K562 (cell line): ENCODE data around the gene CHERP. TPM values are rescaled to one million over a fixed set of nuclear protein-coding genes. Genes with fewer than 3 reads are reported as not detected.

Source experiments
- ATAC-seq: fragments of 200-7000 bp; cut with Tn5 transposase; 3 replicates; pipeline ENCODE4 v1.9.1; 2020; ENCODE audit warnings: moderate library complexity
- BruUV-seq: library from RNA; stranded (reverse); fragments of 400-500 nt; replicated peaks from 2 replicates; lab custom pipeline; 2021; lab: Mats Ljungman, UMichigan
- CTCF ChIA-PET: fragments of 300-600 bp; formaldehyde crosslinking; extraction: SDS; loops from one replicate; lab custom pipeline; 2021; ENCODE audit warnings: low intra/inter-chr PET ratio; lab: Yijun Ruan, JAX
- POLR2A ChIA-PET: fragments of 300-600, 350-650 bp; sonication (Branson Sonifier 250); formaldehyde crosslinking; extraction: SDS; loops from one replicate; lab custom pipeline; 2021; ENCODE audit warnings: antibody characterized with exemption, inconsistent platforms; lab: Yijun Ruan, JAX
- DNase-seq, 4 experiments: peaks; one replicate each; pipeline versions ENCODE4 v3.0.0 to v3.0.0-alpha.2; 2011 to 2018; ENCODE audit warnings: low spot score in 3 of 4, mixed read lengths in 3 of 4; ENCODE audit errors: extremely low read depth in 1 of 4
- FAIRE-seq: peaks from 2 replicates; lab custom pipeline; 2011; peaks lifted over from hg19 to GRCh38; lab: Jason Lieb, UNC
- H2AFZ ChIP-seq: 2 replicates; pipeline ENCODE4 v1.6.0; 2011; ENCODE audit warnings: low read depth, low read length, control low read depth, inconsistent platforms
- H3K27ac ChIP-seq: fragments of 200-600 bp; 3 replicates; pipeline ENCODE4 v1.8.0; 2011; ENCODE audit warnings: low read depth, mild to moderate bottlenecking, control low read depth, inconsistent platforms, low read length, moderate library complexity, mixed read lengths; ENCODE audit errors: extremely low read depth
- H3K27me3 ChIP-seq, 2 experiments: fragments of 300-600 bp in 1 of 2; 2 replicates in 1 of 2; 3 replicates in 1 of 2; pipeline versions ENCODE4 v1.6.0 to v1.8.0; 2011; ENCODE audit warnings: inconsistent platforms in 2 of 2, low read length in 2 of 2, mild to moderate bottlenecking in 1 of 2, mixed read lengths in 1 of 2, moderate library complexity in 1 of 2; ENCODE audit not compliant: control insufficient read depth in 2 of 2, insufficient read depth in 2 of 2
- H3K36me3 ChIP-seq: fragments of 300-600 bp; 3 replicates; pipeline ENCODE4 v1.8.0; 2011; ENCODE audit warnings: mild to moderate bottlenecking, low read length, inconsistent platforms; ENCODE audit not compliant: control insufficient read depth, insufficient read depth
- H3K4me1 ChIP-seq, 2 experiments: fragments of 200-600 bp in 1 of 2; replicated peaks in 1 of 2; 2 replicates in 1 of 2; 3 replicates in 1 of 2; pipeline versions ENCODE4 v1.5.1 to v1.8.0; 2011; ENCODE audit warnings: inconsistent platforms in 2 of 2, low read length in 2 of 2, mild to moderate bottlenecking in 1 of 2, mixed read lengths in 1 of 2, moderate library complexity in 1 of 2; ENCODE audit not compliant: control insufficient read depth in 2 of 2, insufficient read depth in 2 of 2
- H3K4me2 ChIP-seq: 2 replicates; pipeline ENCODE4 v1.6.1; 2011; ENCODE audit warnings: low read length, control low read depth, inconsistent platforms, mixed read lengths; ENCODE audit not compliant: insufficient read depth
- H3K4me3 ChIP-seq: fragments of 200-600 bp; sonication (generic), shearing (Covaris generic); 2 replicates; pipeline ENCODE4 v1.5.1; 2016; ENCODE audit warnings: control low read depth, inconsistent platforms
- H3K79me2 ChIP-seq: fragments of 200-600 bp; 3 replicates; pipeline ENCODE4 v1.8.0; 2011; ENCODE audit warnings: low read length, inconsistent platforms; ENCODE audit not compliant: control insufficient read depth, insufficient read depth
- H3K9ac ChIP-seq, 2 experiments: 2 replicates each; pipeline versions ENCODE4 v1.6.0 to v1.6.1; 2011; ENCODE audit warnings: low read depth in 2 of 2, low read length in 2 of 2, control low read depth in 1 of 2, inconsistent platforms in 1 of 2, mild to moderate bottlenecking in 1 of 2, mixed read lengths in 1 of 2; ENCODE audit not compliant: insufficient read depth in 1 of 2
- H3K9me1 ChIP-seq: one replicate; pipeline ENCODE4 v1.6.0; 2011; ENCODE audit warnings: inconsistent platforms, mild to moderate bottlenecking, low read length, moderate library complexity; ENCODE audit not compliant: control insufficient read depth, insufficient read depth
- H3K9me3 ChIP-seq: replicated peaks from 2 replicates; pipeline ENCODE4 v1.5.1; 2011; ENCODE audit warnings: low read depth, low read length, inconsistent platforms; ENCODE audit not compliant: control insufficient read depth, insufficient read depth
- H4K20me1 ChIP-seq: replicated peaks from 2 replicates; pipeline ENCODE4 v1.6.1; 2011; ENCODE audit warnings: low read length, inconsistent platforms, mixed read lengths; ENCODE audit not compliant: control insufficient read depth, insufficient read depth
- ARID4B ChIP-seq: sonication (generic); formaldehyde crosslinking; IDR thresholded peaks from 2 replicates; pipeline ENCODE4 v1.8.0; 2022; ENCODE audit warnings: mild to moderate bottlenecking, missing genetic modification reagents
- ATF2 ChIP-seq: sonication (generic); formaldehyde crosslinking; IDR thresholded peaks from 2 replicates; pipeline ENCODE4 v1.8.1; 2022; ENCODE audit warnings: missing genetic modification reagents
- BCOR ChIP-seq: fragments of 450-650 bp; IDR thresholded peaks from 2 replicates; pipeline ENCODE4 v1.6.1; 2016
- BRD9 ChIP-seq: fragments of 450-650 bp; IDR thresholded peaks from 2 replicates; pipeline ENCODE4 v1.6.1; 2018; ENCODE audit warnings: low read depth; ENCODE audit not compliant: partially characterized antibody
- CCNT2 ChIP-seq: IDR thresholded peaks from 2 replicates; pipeline ENCODE4 v1.6.1; 2011; ENCODE audit warnings: borderline replicate concordance, low read depth, mild to moderate bottlenecking, moderate library complexity, mixed read lengths, low read length; ENCODE audit not compliant: insufficient read length; ENCODE audit errors: extremely low read depth
- ELF1 ChIP-seq: fragments of 200-800 bp; sonication (Bioruptor generic); IDR thresholded peaks from 2 replicates; pipeline ENCODE4 v1.6.1; 2016; ENCODE audit warnings: missing genetic modification characterization, missing compliant biosample characterization
- ELF2 ChIP-seq: fragments of 250-450 bp; sonication (Bioruptor Pico); IDR thresholded peaks from 2 replicates; pipeline ENCODE4 v1.5.0; 2021; ENCODE audit warnings: mild to moderate bottlenecking
- FOS ChIP-seq: IDR thresholded peaks from 3 replicates; pipeline ENCODE4 v1.6.1; 2011; ENCODE audit not compliant: insufficient read length; ENCODE audit errors: extremely low read depth
- ILK ChIP-seq: fragments of 450-650 bp; IDR thresholded peaks from 2 replicates; pipeline ENCODE4 v1.6.1; 2016; ENCODE audit warnings: missing genetic modification characterization, low read depth, mild to moderate bottlenecking, missing compliant biosample characterization, moderate library complexity, borderline replicate concordance
- JUND ChIP-seq, 2 experiments: IDR thresholded peaks; 2 replicates in 1 of 2; 3 replicates in 1 of 2; pipeline ENCODE4 v1.6.1; 2011; ENCODE audit warnings: borderline replicate concordance in 2 of 2, low read depth in 2 of 2, low read length in 2 of 2, improper control_type of control experiment in 1 of 2, missing biosample characterization in 1 of 2, missing genetic modification characterization in 1 of 2, missing genetic modification reagents in 1 of 2
- NFATC3 ChIP-seq: fragments of 450-650 bp; IDR thresholded peaks from 2 replicates; pipeline ENCODE4 v1.6.1; 2017; ENCODE audit warnings: mild to moderate bottlenecking
- NFE2 ChIP-seq: IDR thresholded peaks from 2 replicates; pipeline ENCODE4 v1.6.1; 2014; ENCODE audit warnings: antibody characterized with exemption, low read depth
- YY1 ChIP-seq, 3 experiments: IDR thresholded peaks; 2 replicates each; pipeline ENCODE4 v1.6.1; 2011; ENCODE audit warnings: low read length in 2 of 3, mild to moderate bottlenecking in 2 of 3, moderate library complexity in 2 of 3, borderline replicate concordance in 1 of 3, control low read depth in 1 of 3, low read depth in 1 of 3; ENCODE audit not compliant: insufficient read depth in 3 of 3, insufficient replicate concordance in 2 of 3, control insufficient read depth in 1 of 3, insufficient read length in 1 of 3; ENCODE audit errors: extremely low read depth in 1 of 3
- WGBS: fragments of 100-300 bp; shearing (Covaris generic); methylation state at CpG from one replicate; pipeline ENCODE4 v1.1.6; 2016; ENCODE audit warnings: low coverage, mixed read lengths; ENCODE audit not compliant: insufficient coverage; ENCODE audit errors: missing lambda C conversion rate; 5-methylcytosine and 5-hydroxymethylcytosine counted together
- in situ Hi-C: fragments of 300-500 bp; cut with MboI; formaldehyde crosslinking; loops from 4 replicates; pipeline ENCODE4 v1.15.0; 2018; ENCODE audit warnings: inconsistent platforms, mixed read lengths
- intact Hi-C: fragments of 100-400 bp; cut with micrococcal nuclease; formaldehyde crosslinking; loops from 2 replicates; pipeline ENCODE4 v1.14.2; 2022
- polyA plus RNA-seq, 8 experiments: library from polyadenylated mRNA; depleted of rRNA in 4 of 8; stranded (reverse) in 5 of 8; unstranded in 3 of 8; fragments of >200 nt; fragmentation: Nextera tagmentation in 2 of 8; fragmentation: Illumina TruSeq in 1 of 8; extraction: Ambion mirVana in 2 of 8; extraction: Trizol in 1 of 8; gene quantifications; 2 replicates each; pipeline versions ENCODE4 v1.2.1 to v1.2.3, GENCODE V29; 2011 to 2014; ENCODE audit warnings: inconsistent platforms in 1 of 8, missing spikeins in 1 of 8
- total RNA-seq, 7 experiments: library from RNA; depleted of rRNA in 6 of 7; stranded (reverse); fragments of >200 nt in 6 of 7; fragmentation: Illumina TruSeq in 2 of 7; extraction: Trizol in 2 of 7; gene quantifications; 2 replicates each; pipeline versions ENCODE4 v1.2.1 to v1.2.3, GENCODE V29; 2011 to 2021; ENCODE audit warnings: low replicate concordance in 1 of 7

Gene CHERP
- total and polyA plus RNA-seq, 9 of the 15 experiments (the other 6 are each of a cell fraction or from before 2014, with no cell fraction given) = 0.60 to 85.1 (median 7.8) TPM

GRCh38 chr19:16572332-16573211, 30.3 kb upstream of the CHERP start, which contains the start of gene SLC35E1:
Gene SLC35E1, minus strand, starts transcription at chr19:16572415. Its CDS starts 51 bp downstream, at chr19:16572364.
- Histone ChIP-seq H3K4me1 (peaks cover 22 to 34% of the 10 kb centered on the region in 2 experiments; a peak in 4 of 5 replicates), H3K79me2 (peaks cover 76% of the 10 kb centered on the region), H3K36me3 (peaks cover 70% of the 10 kb centered on the region), H3K4me2 (peak within 1 kb of the TSS; percentile 90), H3K9me3 (no peaks in the 10 kb centered on the region), H3K9ac (peak within 1 kb of the TSS; percentile 90 to 100), H4K20me1 (0 out of 2 replicates have a peak, but pooled peaks cover 10% of the 10 kb centered on the region), H3K4me3 (peak within 1 kb of the TSS; percentile 99), H3K27me3 (no peaks in the 10 kb centered on the region), H3K27ac (peak within 1 kb of the TSS; percentile 88), H3K9me1 (peaks cover 4% of the 10 kb centered on the region), H2AFZ (peak within 1 kb of the TSS; percentile 81)
- peak; percentile 97 to 99 (median 98) for DNase-seq
- POLR2A ChIA-PET = interaction anchor here (0.6 to 2.3 kb wide), 9 partner anchors 8 to 56 kb away, joined by 3 to 11 read pairs (median 4); partner anchors contain the start of gene MED26
- in situ Hi-C loops = no loop called here
- FAIRE-seq = peak; percentile 98
- CTCF ChIA-PET = interaction anchor here (0.6 kb wide), 1 partner anchor 1279 kb away, joined by 3 read pairs; no protein-coding TSS in a partner anchor
- intact Hi-C loops = no loop called here
- TSS peak; percentile 72 for BruUV-seq
- peak; percentile 98 for ATAC-seq
- WGBS = under 1% methylated on average over 46 of the region's 83 CpGs
- TF ChIP-seq CCNT2 (peak; percentile 50), NFATC3 (peak; percentile 56; the same call in 1 of the 2 replicates), BRD9 (no peak), BCOR (0 out of 2 replicates have a peak, but pooled peaks have one; percentile 27), ILK (tag) (no peak), FOS (peak; percentile 44), JUND (IDR thresholded peaks at IDR 0.05; ENCODE audit: borderline replicate concordance, low read depth, low read length) (peak; percentile 60), JUND (tag; IDR thresholded peaks at IDR 0.05; ENCODE audit: borderline replicate concordance, low read depth, low read length) (peak; percentile 11; the same call in 1 of the 3 replicates), ATF2 (CRISPR knock-in tag) (no peak), NFE2 (no peak), ELF1 (peak; percentile 97), ARID4B (peak; percentile 89), YY1 (IDR thresholded peaks at IDR 0.05; ENCODE audit: borderline replicate concordance in 1 of 3, control insufficient read depth in 1 of 3, extremely low read depth in 1 of 3, insufficient read depth in 3 of 3, insufficient read length in 1 of 3, insufficient replicate concordance in 2 of 3, low read depth in 1 of 3, low read length in 2 of 3) (peak in 2 of 3 experiments; percentile 36 to 69), ELF2 (peak; percentile 89)
